GM18499 (cell line): Measurements from ENCODE around the gene IQCN.

Source experiments
- ATAC-seq: cut with Tn5 transposase; IDR thresholded peaks from one replicate; pipeline ENCODE4 v1.9.1; 2021; ENCODE audit warnings: moderate number of reproducible peaks; ENCODE audit not compliant: insufficient read depth, unreplicated experiment

Gene IQCN

DNA sequence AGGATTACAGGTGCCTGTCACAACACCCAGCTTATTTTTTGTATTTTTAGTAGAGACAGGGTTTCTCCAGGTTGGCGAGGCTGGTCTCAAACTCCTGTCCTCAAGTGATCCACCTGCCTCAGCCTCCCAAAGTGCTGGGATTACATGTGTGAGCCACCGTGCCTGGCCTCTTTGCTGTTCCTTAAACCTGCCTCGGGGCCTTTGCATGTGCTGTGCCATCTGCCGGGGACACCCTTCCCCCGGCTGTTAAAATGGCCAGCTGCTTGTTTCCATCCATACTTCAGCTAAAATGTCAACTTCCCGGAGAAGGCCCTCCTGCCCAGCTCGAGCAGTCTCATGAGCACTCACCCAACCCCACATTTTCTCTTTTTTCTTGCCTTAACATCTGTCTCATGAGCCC is 29.0 kb downstream of the IQCN start:
- ATAC-seq, result no peak

DNA sequence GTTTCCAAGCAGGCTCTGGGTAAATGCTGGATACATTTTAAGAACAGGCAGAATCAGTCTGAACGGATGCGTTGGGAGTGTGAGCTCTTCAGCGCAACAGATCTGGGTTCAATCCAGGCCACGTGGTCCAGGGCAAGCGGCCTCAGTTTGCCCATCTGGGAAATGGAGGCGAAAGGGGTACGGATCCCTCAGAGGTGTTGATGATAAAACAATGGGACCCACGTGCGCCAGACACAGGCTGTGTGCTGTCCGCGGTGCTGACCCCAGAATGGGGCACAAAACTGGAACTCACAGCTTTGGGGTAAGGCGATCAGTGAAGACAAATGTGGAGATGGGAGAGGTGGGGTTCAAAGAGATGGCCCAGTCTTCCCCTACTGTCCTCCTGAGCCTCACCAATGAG is 34.9 kb downstream of the IQCN start:
- no peak for ATAC-seq

DNA sequence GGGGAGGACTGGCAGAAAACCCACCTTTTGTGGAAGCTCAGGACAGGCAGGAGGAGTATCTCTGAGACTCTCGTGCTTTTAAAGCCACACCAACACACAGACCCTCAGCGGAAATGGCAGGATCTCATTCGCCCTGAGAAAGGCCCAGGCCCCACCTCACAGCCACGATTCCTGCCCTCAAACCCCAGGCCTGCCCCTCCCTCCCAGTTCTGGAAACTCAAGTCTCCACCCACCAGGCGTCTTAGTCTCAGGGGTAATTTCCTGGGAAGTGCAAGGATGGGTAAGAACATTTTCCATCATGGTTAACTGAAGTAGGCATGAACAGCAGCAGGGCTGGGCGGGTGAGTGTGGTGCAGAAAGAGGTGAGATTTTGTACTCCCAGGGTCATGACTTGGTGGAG is 40.1 kb downstream of the IQCN start:
- ATAC-seq, result no peak

DNA sequence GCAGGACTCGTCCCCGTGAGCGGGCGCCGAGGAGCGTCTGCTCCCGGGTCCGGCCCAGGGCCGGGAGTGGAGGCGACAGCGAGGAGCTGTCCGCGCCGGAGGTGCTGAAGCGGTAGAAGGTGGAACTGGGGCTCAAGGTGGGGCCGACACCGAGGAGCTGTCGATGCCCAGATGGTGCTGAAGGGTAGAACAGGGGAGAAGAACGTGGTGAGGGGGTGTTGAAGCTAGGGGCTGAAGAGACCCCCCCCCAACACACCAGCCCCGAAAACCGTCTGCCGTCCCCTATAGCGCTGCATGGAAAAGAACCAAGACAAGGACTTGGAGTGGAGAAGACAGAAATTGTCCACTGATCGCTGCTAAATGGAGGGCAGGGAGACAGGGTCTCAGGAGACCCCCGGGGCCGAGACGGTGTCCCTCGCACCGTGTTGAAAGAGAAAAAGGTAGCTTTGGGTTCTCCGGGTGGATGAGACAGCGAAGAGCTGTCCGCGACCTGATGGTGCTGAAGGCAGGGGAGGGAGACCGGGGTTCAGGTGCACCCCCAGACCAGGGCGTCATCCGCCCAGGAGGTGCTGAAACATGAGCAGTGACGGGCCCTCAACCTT is 40.9 kb downstream of the IQCN start:
- ATAC-seq, result no peak

DNA sequence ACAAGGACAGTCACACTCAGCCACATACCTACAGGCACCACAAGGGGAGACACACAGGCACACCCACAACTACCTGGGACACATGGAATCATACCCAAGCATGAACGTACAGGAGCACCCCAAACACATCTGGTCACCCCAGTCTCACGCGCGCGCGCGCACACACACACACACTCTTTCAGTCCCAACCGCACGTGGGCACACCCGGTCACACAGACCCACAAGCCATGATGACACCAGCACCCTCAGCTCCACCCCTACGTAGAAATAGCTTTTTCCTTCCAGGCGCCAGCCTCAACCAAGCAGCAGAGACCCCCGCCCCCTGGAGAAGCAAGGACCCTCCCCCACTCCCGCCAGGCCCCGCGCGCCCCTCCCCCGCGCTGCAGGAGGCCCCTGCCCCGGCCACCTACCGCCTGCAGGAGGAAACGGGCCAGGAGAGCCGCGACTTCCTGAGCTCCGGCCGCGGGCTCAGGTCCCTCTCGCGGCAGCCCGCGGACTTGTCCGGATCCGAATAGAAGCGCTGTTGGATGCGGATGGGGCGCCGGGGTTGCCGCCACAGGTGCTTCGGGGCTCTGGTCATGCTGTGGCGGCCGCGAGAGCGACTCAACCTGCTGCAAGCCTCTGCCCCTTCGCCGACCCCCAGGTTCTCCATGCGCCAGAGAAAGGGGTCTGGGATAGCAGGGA is 41.6 kb downstream of the IQCN start:
- ATAC-seq, result no peak

DNA sequence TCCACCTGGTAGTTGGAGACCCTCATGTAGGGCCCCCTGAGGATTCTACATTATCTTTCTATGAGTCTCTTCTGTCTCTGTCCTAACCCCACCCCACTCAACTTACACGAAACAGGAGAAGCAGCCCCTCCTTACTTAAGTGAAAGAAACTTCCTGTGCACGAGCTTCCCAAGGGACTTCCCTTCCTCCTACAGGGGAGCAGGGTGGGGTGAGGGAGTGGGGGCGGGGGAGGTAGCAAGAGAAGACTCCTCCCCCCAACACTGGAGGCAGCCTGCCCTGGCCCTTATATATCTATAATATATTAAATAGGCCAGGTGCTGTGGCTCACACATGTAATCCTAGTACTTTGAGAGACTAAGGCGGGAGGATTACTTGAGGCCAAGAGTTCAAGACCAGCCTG is 42.5 kb downstream of the IQCN start:
- no peak for ATAC-seq

DNA sequence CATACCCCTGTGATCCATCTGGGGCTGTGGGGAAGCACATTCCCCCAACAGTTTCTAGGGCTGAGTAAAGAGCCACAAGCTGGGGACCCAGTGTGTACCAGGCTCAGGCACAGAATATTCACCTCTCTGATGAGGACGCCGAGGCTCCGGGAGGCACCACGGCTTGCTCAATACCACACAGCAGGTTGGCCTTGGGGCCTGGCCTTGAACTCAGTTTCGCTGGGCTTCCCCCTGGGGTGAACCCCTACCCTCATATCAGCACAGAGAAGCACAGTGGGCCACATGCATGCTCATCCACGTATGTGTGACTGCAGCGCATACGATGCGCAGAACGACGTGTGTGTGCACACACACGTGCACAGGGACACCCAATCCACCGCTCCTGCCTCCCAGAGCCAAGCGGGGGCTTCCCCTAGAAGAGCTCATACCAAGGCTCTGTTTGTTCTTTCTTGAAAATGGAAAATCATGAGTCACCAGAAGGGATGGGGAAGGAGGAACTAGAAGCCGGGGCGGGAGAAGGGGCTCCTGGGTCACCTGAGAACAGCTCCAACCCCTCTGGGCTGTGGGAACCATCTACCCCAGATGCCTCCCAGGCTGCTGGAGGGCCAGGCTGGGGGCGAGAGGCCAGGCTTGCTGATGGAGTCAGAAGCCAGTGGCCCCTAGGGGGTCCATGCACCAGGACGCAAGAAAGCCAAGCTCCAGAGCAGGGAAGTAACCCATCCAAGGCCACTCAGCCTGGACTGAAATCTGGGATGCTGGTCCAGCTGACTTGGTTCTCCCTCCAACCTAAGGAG is 43.1 kb downstream of the IQCN start:
- ATAC-seq, result no peak

DNA sequence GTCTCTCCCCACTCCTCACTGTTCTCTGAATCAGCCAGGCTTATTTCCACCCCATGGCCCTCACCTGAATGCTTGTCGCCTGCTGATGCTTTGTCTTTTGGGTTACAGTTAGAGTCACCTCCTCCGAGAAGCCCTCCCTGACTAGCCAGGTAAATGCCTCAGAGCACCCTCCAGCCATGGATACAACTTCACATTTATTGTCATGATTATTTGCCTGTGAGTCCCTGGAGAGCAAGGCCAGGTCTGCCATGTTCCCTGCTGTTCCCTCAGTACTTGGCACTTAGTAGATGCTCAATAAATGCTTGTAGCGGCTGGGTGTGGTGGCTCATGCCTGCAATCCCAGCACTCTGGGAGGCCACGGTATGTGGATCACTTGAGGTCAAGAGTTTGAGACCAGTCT is 44.3 kb downstream of the IQCN start:
- no peak for ATAC-seq

DNA sequence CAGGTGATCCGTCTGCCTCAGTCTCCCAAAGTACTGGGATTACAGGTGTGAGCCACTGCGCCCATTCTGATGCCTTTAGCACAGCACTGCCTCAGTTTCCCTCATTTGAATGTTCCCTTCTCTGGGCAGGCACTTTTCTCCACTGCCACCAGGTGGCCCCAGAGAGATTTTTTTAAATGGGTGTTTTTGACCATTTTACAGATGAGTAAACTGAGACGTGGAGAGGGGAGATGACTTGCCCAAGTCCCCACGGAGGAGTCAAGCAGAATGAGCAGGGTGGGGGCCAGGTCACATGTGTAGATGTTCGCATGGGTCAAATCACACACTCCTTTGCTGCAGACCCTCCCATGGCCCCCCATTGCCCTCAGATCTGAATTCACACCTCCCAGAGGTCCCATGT is 44.8 kb downstream of the IQCN start:
- no peak for ATAC-seq

DNA sequence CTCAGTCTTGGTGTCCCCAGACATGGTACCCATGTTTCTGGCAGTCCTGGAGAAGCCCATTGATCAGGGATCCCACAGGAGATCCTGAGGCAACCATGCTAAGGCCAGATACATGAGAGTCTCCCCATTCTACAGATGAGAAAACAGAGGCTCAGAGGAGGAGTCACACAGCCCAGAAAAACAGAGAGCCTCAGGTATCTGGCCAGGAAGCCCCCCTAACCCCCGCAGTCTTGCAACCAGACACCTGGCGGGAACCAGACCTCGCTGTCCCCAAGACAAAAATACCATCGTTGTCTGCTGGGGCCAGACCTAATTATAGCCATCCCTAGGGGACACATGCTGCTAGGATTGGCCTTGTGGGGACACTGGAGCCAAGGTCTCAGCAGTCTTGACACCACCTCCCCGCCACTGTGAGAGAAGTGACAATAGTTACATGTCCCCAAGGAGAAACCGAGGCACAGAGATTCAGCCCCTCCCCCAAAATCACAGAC is 46.4 kb downstream of the IQCN start:
- ATAC-seq, result no peak

DNA sequence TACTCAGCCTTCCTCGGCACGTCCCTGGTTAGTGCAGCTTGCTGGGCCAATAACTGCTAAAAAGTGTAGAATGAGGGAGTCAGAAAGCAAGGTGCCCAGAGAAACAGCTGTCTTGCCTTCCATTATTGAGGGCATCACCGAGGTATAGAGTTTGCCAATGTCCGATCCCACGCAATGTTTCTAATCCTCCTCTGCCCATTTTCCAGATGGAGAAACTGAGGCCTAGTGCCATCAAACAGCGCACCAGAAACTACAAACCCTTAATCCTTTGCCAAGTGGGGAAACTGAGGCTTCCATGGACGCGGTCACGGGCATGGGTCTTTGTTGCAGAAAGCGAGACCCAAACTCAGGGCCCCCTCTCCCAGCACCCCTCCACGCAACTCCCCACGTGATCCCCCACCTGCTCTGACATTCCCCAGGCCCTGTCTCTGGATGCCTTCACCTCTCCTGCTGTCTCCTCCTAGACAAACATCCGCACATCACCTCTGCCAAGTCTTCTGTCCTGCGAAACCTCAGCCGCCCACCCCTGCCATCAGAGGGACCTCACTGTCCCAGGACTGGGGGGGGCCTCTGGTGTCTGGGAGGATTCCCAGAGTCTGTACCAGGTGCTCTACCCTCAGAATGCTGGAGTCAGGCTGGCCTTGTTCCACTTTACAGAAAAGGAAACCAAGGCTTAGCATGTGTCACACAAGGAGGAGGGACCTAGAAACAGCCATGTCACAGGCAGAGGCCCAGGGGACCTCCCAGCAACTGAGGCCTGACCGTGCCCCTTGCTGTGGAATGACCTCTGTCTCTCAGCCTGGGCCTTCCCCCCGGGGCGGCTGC is 47.1 kb downstream of the IQCN start:
- ATAC-seq, result no peak

DNA sequence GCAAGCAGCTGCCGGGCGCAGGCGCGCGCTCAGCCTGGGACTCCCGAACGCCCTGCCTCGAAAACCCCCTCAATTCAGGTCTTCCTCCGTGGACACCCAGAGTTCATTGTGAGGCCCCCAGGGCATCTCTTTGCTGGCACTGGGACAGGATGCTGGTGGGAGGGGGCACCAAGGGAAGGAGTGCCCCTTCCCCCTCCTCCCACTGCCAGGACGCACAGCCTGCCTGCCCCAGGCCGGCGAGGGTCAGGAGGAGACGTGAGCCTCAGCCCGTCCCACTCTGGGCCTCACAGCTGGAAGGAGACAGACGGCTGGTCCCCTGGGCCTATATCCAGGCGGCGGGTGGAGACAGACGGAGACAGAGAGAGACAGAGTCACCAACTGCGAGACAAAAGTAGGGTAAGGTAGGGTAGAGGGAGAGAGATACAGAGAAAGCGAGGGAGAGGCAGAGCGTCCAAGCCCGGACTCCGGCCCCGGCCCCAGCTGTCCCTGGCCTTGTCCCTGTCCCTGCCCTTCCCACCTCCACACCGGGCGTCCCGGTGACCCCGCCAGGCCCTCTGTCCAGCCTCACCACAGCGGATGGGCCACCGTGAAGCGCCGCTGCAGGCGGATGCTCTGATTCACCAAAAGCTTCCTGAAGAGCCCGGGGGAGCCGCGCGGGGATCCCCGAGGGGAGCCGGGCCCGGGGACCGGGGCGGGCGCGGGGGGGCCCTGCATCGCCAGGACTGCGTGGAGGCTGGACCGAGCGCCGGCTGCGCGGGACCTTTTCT is 48.4 kb downstream of the IQCN start, which contains the start of gene PDE4C:
TSS of gene PDE4C (minus strand) at position 737 of the 767 bp plus-strand sequence. CDS start at position 714, 23 bp downstream.
- ATAC-seq, result no peak

DNA sequence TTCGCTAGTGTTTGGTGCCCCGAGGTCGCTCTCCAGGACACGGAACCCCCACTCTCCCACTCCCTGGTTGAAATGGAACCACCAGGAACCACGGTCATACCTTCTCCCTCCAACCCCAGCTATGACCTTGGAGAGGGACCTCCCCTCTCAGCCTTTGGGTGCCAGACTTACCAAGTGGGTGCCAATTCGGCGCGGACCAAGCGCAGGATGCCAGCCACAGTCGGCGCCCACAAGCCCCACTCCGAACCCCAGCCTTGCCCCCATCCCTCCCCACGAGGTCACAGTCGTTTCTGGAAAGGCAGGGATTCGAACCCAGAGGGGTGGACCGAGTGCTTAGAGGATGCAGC is 48.9 kb downstream of the IQCN start:
- no peak for ATAC-seq

DNA sequence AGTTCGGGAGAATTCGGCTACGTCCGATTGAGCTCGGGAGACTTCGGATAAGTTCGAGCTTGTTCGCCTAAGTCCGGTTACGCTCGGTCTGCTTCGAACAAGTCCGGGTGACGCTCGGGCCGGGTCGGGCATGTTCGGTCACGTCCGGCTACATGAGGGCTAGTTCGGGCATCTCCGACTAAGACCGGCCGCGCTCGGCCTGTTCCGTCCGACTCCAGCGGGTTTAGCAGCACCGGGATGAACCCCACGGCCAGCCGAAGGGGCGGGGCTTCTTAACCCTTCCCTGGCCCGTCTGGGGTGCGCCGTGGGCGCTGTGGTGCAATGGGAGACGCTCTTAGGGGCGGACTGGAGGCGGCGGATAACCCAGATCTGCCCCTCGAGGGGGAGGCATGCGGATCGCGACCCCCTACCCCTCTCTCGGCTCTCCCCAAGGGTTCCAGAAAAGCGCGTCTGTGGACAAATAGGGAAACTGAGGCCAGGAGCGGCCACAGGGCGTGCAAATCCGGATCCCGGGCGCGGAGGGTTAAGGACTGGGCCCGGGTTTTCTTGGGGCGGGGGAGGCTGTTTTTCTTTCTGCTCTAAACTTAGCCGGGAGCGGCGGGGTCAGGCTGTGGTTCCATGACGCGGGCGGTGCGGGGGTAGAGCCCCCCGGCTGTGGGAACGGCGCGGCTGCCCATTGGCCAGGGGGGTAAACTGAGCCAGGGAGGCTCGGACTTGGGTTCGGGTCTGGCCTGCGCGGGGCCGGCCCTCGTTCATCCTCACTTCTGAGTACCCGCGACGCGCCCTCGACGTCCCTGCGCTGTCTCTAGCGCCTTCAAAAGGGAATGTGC is 49.5 kb downstream of the IQCN start:
- no peak for ATAC-seq

DNA sequence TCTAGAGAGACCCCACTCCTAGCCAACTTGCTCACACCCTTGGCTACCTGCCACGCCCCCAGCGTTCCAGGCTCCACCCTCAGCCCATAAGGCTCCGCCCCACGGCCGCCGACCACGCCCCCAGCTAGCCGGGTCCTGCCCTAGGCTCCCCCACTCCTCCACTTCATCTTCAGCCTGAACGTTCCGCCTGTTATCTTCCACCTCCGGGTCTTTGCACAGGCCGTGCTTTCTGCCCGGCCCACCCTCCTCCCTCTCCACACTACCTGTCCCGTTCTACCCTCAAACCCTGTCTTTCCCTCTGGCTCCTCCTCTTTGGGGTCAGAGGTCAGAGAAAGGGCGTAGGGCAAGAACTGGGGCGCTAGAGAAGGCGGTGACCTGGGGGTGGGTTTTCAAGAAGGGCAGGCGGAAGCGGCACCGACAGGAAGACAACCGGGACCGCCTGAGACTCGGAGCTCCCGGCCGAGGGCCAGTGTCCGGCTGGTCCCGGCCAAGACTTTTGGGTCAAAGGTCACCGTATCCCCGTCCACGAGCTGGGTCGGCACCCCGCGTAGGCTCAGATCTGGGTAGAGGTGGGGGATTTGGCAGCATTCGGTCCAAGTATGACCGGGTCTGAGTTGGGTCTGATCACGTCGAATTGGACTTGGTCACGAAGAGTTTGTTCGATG is 50.3 kb downstream of the IQCN start:
- no peak for ATAC-seq

DNA sequence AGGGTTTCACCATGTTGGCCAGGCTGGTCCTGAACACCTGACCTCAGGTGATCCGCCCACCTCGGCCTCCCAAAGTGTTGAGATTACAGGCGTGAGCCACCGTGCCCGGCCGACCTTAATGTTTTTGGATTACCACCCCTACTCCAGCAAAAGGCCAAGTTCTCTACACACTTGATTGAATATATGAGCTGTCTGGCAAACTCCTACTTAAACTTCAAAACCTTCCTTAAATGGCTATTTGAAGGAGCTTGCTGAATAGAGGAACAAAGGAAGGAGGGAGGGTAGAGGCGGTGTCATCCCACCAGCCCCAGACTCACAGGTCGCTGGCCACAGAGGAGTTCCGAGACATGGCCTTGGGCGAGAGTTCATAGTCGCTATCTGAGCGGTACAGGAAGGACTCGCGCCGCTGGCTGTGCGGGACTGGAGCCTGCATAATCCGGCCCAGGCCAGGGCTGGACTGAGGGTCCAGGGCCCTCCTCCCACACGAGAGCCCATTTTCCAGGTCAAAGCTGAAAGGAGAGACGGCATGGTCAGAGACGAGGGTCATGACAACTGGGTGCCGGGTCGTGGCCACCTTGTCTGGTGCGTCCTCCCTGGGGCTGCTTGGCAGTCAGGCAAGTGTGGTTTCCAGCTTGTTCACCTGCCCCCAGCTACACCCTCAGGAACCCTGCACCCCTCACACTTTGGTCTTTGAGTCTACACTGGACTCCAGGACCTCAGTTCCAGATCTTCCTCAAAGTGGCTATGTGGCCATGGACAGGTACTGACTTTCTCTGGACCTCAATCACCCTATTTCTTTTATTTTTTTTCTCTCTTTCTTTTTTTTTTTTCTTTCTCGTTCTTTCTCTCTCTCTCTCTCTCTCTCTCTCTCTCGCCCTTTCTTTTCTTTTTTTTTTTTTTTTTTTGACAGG is 52.2 kb downstream of the IQCN start:
- no peak for ATAC-seq

DNA sequence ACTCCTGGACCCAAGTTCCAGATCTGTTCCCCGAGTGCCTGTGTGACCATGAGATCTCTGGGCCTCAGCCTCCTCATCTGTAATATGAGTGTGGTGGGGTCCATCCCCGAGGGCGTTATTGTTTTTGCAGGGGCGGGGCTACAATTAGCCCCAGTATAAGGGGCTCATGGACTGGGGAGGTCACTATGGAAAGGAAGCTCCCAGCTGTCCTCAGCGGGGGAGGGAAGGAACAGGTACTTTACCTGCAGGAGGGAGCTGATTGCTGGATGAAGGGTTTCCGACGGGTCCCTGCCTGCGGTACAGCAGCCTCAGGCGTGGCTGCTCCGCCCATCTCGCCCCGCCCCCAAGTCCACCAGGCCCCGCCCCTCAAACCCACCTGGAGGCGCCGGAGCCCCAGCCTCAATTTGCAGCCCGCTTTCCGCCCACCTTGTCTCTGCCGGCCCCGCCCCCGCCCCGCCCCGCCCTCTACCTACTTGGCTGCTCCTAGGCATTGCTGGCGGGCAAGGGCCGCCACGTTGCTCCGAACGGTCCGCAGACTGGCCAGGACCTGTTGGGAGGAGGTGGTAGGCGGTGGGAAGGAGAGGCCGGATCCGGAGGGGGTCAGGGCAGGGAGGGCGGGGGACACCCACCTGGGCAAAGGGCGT is 53.5 kb downstream of the IQCN start:
- no peak for ATAC-seq
